Measurements from ENCODE around the gene NDUFAF2. TPM values are rescaled to one million over a fixed set of nuclear protein-coding genes. Genes with fewer than 3 reads are reported as not detected.

NDUFAF2 gene
- total and polyA plus RNA-seq, 2 of the 13 experiments (the other 11 are each of a cell fraction or from before 2014, with no cell fraction given) = 34.0 to 78.4 TPM

DNA sequence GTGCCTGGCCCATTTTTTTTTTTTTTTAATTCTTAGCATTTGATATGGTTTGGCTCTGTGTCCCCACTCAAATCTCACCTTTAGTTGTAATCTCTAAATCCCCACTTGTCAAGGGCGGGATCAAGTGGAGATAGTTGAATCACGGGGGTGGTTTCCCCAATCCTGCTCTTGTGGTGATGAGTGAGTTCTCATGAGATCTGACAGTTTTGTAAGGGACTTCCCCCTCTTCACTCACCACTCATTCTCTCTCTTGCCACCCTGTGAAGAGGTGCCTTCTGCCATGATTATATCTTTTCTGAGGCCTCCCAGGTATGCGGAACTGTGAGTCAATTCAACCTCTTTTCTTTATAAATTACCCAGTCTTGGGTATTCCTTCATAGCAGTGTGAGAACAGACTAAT, 27.2 kb downstream of the NDUFAF2 start:
- no peak for ATAC-seq
- WGBS (ENCODE audit: low lambda C conversion rate) = 96% methylated on average over 3 of the region's 3 CpGs
- H3K4me1 ChIP-seq (ENCODE audit: insufficient read depth, low read length) = no peaks in the 10 kb centered on the region
- no peaks in the 10 kb centered on the region for H3K27me3 ChIP-seq (ENCODE audit: control insufficient read depth in 1 of 2, insufficient read depth in 2 of 2, low read length in 2 of 2)
- CTCF ChIA-PET (ENCODE audit: low intra/inter-chr PET ratio, low total read pairs) = no interaction called here
- intact Hi-C loops (cut with micrococcal nuclease; ENCODE audit: unreplicated experiment) (no loop called here), in situ Hi-C loops (cut with HindIII; ENCODE audit: extremely low pct_ligation_motif_present, low pct_unique_long_range_greater_than_20kb) (loop anchor here (25.0 kb wide), 1 partner anchor 965 kb away; no protein-coding TSS in a partner anchor)
- peaks cover 2% of the 10 kb centered on the region; the same call in 1 of the 2 replicates for H3K9me3 ChIP-seq (ENCODE audit: low read length)
- no peak overlapping the region for H3K9ac ChIP-seq (ENCODE audit: insufficient read depth, low read depth, low read length)
- POLR2A ChIA-PET = no interaction called here
- BruUV-seq (replicated peaks) = no TSS peak
- no peaks in the 10 kb centered on the region for H3K36me3 ChIP-seq (replicated peaks in 1 of 2; ENCODE audit: control insufficient read depth in 1 of 2, insufficient read depth in 2 of 2, low read length in 2 of 2)
- no peak overlapping the region for H2AFZ ChIP-seq (ENCODE audit: low read length)
- H3K4me3 ChIP-seq (replicated peaks in 1 of 3; ENCODE audit: insufficient read depth in 1 of 3, low read depth in 2 of 3, low read length in 3 of 3) = no peak overlapping the region
- no peak overlapping the region for H3K4me2 ChIP-seq (ENCODE audit: low read depth, low read length)
- no peak for DNase-seq (ENCODE audit: low spot score)
- no peak for FAIRE-seq
- H3K27ac ChIP-seq (ENCODE audit: extremely low read length, insufficient read depth, low read length) = no peak overlapping the region
- H4K20me1 ChIP-seq (ENCODE audit: insufficient read depth, low read length) = no peaks in the 10 kb centered on the region
- peaks cover 35% of the 10 kb centered on the region for H3K79me2 ChIP-seq (ENCODE audit: insufficient read depth, low read length)
- TF ChIP-seq REPIN1 (CRISPR knock-in tag; IDR thresholded peaks at IDR 0.05; ENCODE audit: borderline replicate concordance, low read depth) = no peak
- no peak for TF ChIP-seq KLF13 (CRISPR knock-in tag; IDR thresholded peaks at IDR 0.05)
- no peak for TF ChIP-seq U2AF1 (optimal IDR thresholded peaks at IDR 0.05; ENCODE audit: low read depth, low read length)
- no peak for TF ChIP-seq CHD4 (IDR thresholded peaks at IDR 0.05; ENCODE audit: borderline replicate concordance, low read length)
- TF ChIP-seq, protein P1, sequence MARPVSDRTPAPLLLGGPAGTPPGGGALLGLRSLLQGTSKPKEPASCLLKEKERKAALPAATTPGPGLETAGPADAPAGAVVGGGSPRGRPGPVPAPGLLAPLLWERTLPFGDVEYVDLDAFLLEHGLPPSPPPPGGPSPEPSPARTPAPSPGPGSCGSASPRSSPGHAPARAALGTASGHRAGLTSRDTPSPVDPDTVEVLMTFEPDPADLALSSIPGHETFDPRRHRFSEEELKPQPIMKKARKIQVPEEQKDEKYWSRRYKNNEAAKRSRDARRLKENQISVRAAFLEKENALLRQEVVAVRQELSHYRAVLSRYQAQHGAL (CRISPR knock-in tag; IDR thresholded peaks at IDR 0.05; ENCODE audit: not compliant biosample characterization) = no peak
- TF ChIP-seq ZNF549 (CRISPR knock-in tag; IDR thresholded peaks at IDR 0.05) = no peak
- no peak for TF ChIP-seq NR2C2 (CRISPR knock-in tag; IDR thresholded peaks at IDR 0.05; ENCODE audit: borderline replicate concordance)
- no peak for TF ChIP-seq U2AF2 (IDR thresholded peaks at IDR 0.05; ENCODE audit: low read depth, low read length)
- TF ChIP-seq RXRB (CRISPR knock-in tag; IDR thresholded peaks at IDR 0.05; ENCODE audit: borderline replicate concordance) = no peak
- no peak for TF ChIP-seq TEAD3 (CRISPR knock-in tag; optimal IDR thresholded peaks at IDR 0.05; ENCODE audit: borderline replicate concordance)
- no peak for TF ChIP-seq ZNF546 (CRISPR knock-in tag; conservative IDR thresholded peaks at IDR 0.05)
- TF ChIP-seq, protein P2, sequence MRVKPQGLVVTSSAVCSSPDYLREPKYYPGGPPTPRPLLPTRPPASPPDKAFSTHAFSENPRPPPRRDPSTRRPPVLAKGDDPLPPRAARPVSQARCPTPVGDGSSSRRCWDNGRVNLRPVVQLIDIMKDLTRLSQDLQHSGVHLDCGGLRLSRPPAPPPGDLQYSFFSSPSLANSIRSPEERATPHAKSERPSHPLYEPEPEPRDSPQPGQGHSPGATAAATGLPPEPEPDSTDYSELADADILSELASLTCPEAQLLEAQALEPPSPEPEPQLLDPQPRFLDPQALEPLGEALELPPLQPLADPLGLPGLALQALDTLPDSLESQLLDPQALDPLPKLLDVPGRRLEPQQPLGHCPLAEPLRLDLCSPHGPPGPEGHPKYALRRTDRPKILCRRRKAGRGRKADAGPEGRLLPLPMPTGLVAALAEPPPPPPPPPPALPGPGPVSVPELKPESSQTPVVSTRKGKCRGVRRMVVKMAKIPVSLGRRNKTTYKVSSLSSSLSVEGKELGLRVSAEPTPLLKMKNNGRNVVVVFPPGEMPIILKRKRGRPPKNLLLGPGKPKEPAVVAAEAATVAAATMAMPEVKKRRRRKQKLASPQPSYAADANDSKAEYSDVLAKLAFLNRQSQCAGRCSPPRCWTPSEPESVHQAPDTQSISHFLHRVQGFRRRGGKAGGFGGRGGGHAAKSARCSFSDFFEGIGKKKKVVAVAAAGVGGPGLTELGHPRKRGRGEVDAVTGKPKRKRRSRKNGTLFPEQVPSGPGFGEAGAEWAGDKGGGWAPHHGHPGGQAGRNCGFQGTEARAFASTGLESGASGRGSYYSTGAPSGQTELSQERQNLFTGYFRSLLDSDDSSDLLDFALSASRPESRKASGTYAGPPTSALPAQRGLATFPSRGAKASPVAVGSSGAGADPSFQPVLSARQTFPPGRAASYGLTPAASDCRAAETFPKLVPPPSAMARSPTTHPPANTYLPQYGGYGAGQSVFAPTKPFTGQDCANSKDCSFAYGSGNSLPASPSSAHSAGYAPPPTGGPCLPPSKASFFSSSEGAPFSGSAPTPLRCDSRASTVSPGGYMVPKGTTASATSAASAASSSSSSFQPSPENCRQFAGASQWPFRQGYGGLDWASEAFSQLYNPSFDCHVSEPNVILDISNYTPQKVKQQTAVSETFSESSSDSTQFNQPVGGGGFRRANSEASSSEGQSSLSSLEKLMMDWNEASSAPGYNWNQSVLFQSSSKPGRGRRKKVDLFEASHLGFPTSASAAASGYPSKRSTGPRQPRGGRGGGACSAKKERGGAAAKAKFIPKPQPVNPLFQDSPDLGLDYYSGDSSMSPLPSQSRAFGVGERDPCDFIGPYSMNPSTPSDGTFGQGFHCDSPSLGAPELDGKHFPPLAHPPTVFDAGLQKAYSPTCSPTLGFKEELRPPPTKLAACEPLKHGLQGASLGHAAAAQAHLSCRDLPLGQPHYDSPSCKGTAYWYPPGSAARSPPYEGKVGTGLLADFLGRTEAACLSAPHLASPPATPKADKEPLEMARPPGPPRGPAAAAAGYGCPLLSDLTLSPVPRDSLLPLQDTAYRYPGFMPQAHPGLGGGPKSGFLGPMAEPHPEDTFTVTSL (CRISPR knock-in tag; IDR thresholded peaks at IDR 0.05; ENCODE audit: borderline replicate concordance) = no peak
- TF ChIP-seq ZNF614 (CRISPR knock-in tag; IDR thresholded peaks at IDR 0.05; ENCODE audit: borderline replicate concordance) = no peak
- TF ChIP-seq ZFP62 (CRISPR knock-in tag; IDR thresholded peaks at IDR 0.05) = no peak
